H9 (cell line): Measurements from ENCODE around the gene ASTN1. TPM values are rescaled to one million over a fixed set of nuclear protein-coding genes. Genes with fewer than 3 reads are reported as not detected.

Experiments used
- DNase-seq: peaks from one replicate; pipeline ENCODE4 v3.0.0-alpha.2; 2017
- H2AFZ ChIP-seq: one replicate; pipeline ENCODE4 v1.6.1; 2013; ENCODE audit warnings: mild to moderate bottlenecking, low read length, control low read depth, moderate library complexity
- H2AK5ac ChIP-seq: 2 replicates; pipeline ENCODE4 v1.6.1; 2013; ENCODE audit warnings: low read length, control low read depth, mixed read lengths; ENCODE audit not compliant: insufficient read length
- H2BK120ac ChIP-seq: one replicate; pipeline ENCODE4 v1.6.1; 2013; ENCODE audit warnings: low read depth, mild to moderate bottlenecking, low read length, control low read depth, inconsistent platforms; ENCODE audit not compliant: poor library complexity, severe bottlenecking
- H2BK12ac ChIP-seq: 2 replicates; pipeline ENCODE4 v1.6.1; 2013; ENCODE audit warnings: low read length, control low read depth, mixed read lengths, low read depth; ENCODE audit not compliant: insufficient read length
- H2BK15ac ChIP-seq: 2 replicates; pipeline ENCODE4 v1.6.1; 2013; ENCODE audit warnings: low read depth, low read length, control low read depth
- H2BK20ac ChIP-seq: one replicate; pipeline ENCODE4 v1.6.1; 2013; ENCODE audit warnings: low read depth, mild to moderate bottlenecking, low read length, control low read depth, inconsistent platforms; ENCODE audit not compliant: poor library complexity, severe bottlenecking
- H2BK5ac ChIP-seq: 2 replicates; pipeline ENCODE4 v1.6.1; 2013; ENCODE audit warnings: low read length, control low read depth, mixed read lengths; ENCODE audit not compliant: insufficient read length
- H3K14ac ChIP-seq: 2 replicates; pipeline ENCODE4 v1.6.1; 2013; ENCODE audit warnings: low read length, control low read depth; ENCODE audit not compliant: insufficient read depth
- H3K18ac ChIP-seq: 2 replicates; pipeline ENCODE4 v1.6.1; 2013; ENCODE audit warnings: low read depth, mild to moderate bottlenecking, mixed read lengths, low read length, control low read depth; ENCODE audit not compliant: insufficient read length
- H3K23ac ChIP-seq: 2 replicates; pipeline ENCODE4 v1.6.1; 2013; ENCODE audit warnings: low read length, control low read depth, mixed read lengths, low read depth; ENCODE audit not compliant: insufficient read length
- H3K23me2 ChIP-seq: 2 replicates; pipeline ENCODE4 v1.6.1; 2013; ENCODE audit warnings: low read depth, mild to moderate bottlenecking, mixed read lengths, low read length, control low read depth; ENCODE audit not compliant: insufficient read length, poor library complexity, severe bottlenecking
- H3K27ac ChIP-seq: 2 replicates; pipeline ENCODE4 v1.5.1; 2013; ENCODE audit warnings: low read length, control low read depth, mixed read lengths, low read depth; ENCODE audit not compliant: insufficient read length
- H3K27me3 ChIP-seq: 2 replicates; pipeline ENCODE4 v1.6.1; 2013; ENCODE audit warnings: low read length, control low read depth, inconsistent platforms; ENCODE audit not compliant: insufficient read depth
- H3K4ac ChIP-seq: 2 replicates; pipeline ENCODE4 v1.6.1; 2013; ENCODE audit warnings: low read depth, mild to moderate bottlenecking, control low read depth, inconsistent platforms, low read length, moderate library complexity
- H3K4me1 ChIP-seq: 2 replicates; pipeline ENCODE4 v1.6.1; 2013; ENCODE audit warnings: low read length, control low read depth, inconsistent platforms; ENCODE audit not compliant: insufficient read depth
- H3K4me2 ChIP-seq: 2 replicates; pipeline ENCODE4 v1.6.1; 2013; ENCODE audit warnings: low read length, control low read depth, mixed read lengths; ENCODE audit not compliant: insufficient read length, insufficient read depth
- H3K56ac ChIP-seq: 2 replicates; pipeline ENCODE4 v1.6.1; 2013; ENCODE audit warnings: low read depth, mild to moderate bottlenecking, mixed read lengths, low read length, control low read depth; ENCODE audit not compliant: insufficient read length
- H3K79me1 ChIP-seq: 2 replicates; pipeline ENCODE4 v1.6.1; 2013; ENCODE audit warnings: low read depth, mild to moderate bottlenecking, moderate library complexity, low read length, control low read depth, inconsistent platforms; ENCODE audit not compliant: insufficient read depth, poor library complexity, severe bottlenecking
- H3K79me2 ChIP-seq: 2 replicates; pipeline ENCODE4 v1.6.1; 2013; ENCODE audit warnings: low read length, control low read depth, inconsistent platforms; ENCODE audit not compliant: insufficient read depth
- H3K9ac ChIP-seq: 2 replicates; pipeline ENCODE4 v1.6.1; 2013; ENCODE audit warnings: low read length, control low read depth, mixed read lengths; ENCODE audit not compliant: insufficient read length; ENCODE audit errors: extremely low read depth
- H3K9me3 ChIP-seq: one replicate; pipeline ENCODE4 v1.6.1; 2013; ENCODE audit warnings: low read depth, low read length, inconsistent platforms; ENCODE audit not compliant: control insufficient read depth
- H3T11ph ChIP-seq: one replicate; pipeline ENCODE4 v1.6.1; 2013; ENCODE audit warnings: mild to moderate bottlenecking, low read length, control low read depth, inconsistent platforms
- H4K20me1 ChIP-seq: one replicate; pipeline ENCODE4 v1.6.1; 2013; ENCODE audit not compliant: control insufficient read depth, insufficient read length, insufficient read depth
- H4K5ac ChIP-seq: 2 replicates; pipeline ENCODE4 v1.6.1; 2013; ENCODE audit warnings: low read depth, mild to moderate bottlenecking, mixed read lengths, low read length, control low read depth; ENCODE audit not compliant: insufficient read length
- H4K8ac ChIP-seq: replicated peaks from 2 replicates; pipeline ENCODE4 v1.6.1; 2013; ENCODE audit warnings: low read length, control low read depth, mixed read lengths, low read depth; ENCODE audit not compliant: insufficient read length
- H4K91ac ChIP-seq: 2 replicates; pipeline ENCODE4 v1.6.1; 2013; ENCODE audit warnings: low read depth, mild to moderate bottlenecking, moderate library complexity, mixed read lengths, low read length, control low read depth; ENCODE audit not compliant: insufficient read length
- H3K27ac Mint-ChIP-seq, 3 experiments: 2 replicates in 2 of 3; 3 replicates in 1 of 3; pipeline ENCODE4 v1.8.0; 2020 to 2021; ENCODE audit warnings: mixed read lengths in 3 of 3, mild to moderate bottlenecking in 1 of 3, moderate library complexity in 1 of 3
- H3K27me3 Mint-ChIP-seq: 2 replicates; pipeline ENCODE4 v1.8.0; 2021; ENCODE audit warnings: low read depth, mild to moderate bottlenecking, moderate library complexity, mixed read lengths
- H3K36me3 Mint-ChIP-seq, 3 experiments: 2 replicates in 2 of 3; 3 replicates in 1 of 3; pipeline ENCODE4 v1.8.0; 2020 to 2021; ENCODE audit warnings: low read depth in 3 of 3, mixed read lengths in 3 of 3; ENCODE audit not compliant: insufficient read depth in 1 of 3
- H3K4me1 Mint-ChIP-seq, 2 experiments: 2 replicates each; pipeline ENCODE4 v1.8.0; 2020; ENCODE audit warnings: mixed read lengths in 2 of 2
- H3K4me3 Mint-ChIP-seq, 2 experiments: 2 replicates in 1 of 2; 3 replicates in 1 of 2; pipeline ENCODE4 v1.8.0; 2020 to 2021; ENCODE audit warnings: mild to moderate bottlenecking in 2 of 2, mixed read lengths in 2 of 2, moderate library complexity in 1 of 2
- H3K9me3 Mint-ChIP-seq, 2 experiments: 2 replicates in 1 of 2; 3 replicates in 1 of 2; pipeline ENCODE4 v1.8.0; 2020; ENCODE audit warnings: mild to moderate bottlenecking in 2 of 2, mixed read lengths in 2 of 2, moderate library complexity in 1 of 2
- CTCF ChIP-seq: fragments of 200-600 bp; sonication (generic); conservative IDR thresholded peaks from 3 replicates; pipeline ENCODE4 v1.8.0; 2021; ENCODE audit warnings: antibody characterized with exemption, mild to moderate bottlenecking
- WGBS: extraction: QIAGEN DNeasy Blood & Tissue Kit; methylation state at CpG from one replicate; pipeline ENCODE4 v1.1.7; 2013; ENCODE audit warnings: missing lambda C conversion rate, low lambda C conversion rate, mixed read lengths; ENCODE audit not compliant: insufficient read length; ENCODE audit errors: extremely low coverage; 5-methylcytosine and 5-hydroxymethylcytosine counted together
- total RNA-seq: library from RNA; stranded (reverse); gene quantifications from 2 replicates; pipeline ENCODE4 v1.2.1, GENCODE V29; 2021

Gene ASTN1
- total RNA-seq, 1 experiment from 2014 or later: 0.98 TPM

DNA sequence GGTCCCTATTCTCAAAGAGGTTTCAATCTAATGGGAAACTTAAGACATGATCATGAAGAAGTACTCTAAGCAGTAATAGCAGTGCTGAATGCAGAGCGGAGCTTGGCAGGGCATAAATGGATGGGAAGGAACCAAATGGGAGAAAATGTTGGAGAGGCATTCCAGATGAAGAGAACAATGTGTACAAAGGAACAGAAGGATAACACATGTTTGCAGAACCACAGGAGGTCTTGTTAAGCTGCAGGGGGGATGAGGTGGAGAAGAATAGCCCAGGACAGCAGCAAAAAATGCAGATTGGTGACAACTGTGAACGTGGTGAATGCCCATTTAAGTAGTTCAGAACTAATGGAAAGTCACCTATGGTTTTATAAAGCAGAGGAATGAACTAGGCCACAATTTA is 99.1 kb downstream of the ASTN1 start:
- Histone ChIP-seq H2BK20ac (no peak overlapping the region), H3K14ac (no peak overlapping the region), H3K9me3 (no peaks in the 10 kb centered on the region), H2BK12ac (no peak overlapping the region), H3T11ph (no peak overlapping the region), H3K9ac (no peak overlapping the region), H3K27me3 (no peaks in the 10 kb centered on the region), H3K79me2 (no peaks in the 10 kb centered on the region), H3K4ac (no peak overlapping the region), H3K79me1 (no peaks in the 10 kb centered on the region), H4K20me1 (no peaks in the 10 kb centered on the region), H3K56ac (no peak overlapping the region), H3K23me2 (no peaks in the 10 kb centered on the region), H3K4me2 (no peak overlapping the region), H3K23ac (no peak overlapping the region), H2AFZ (no peak overlapping the region), H3K4me1 (peaks cover 9% of the 10 kb centered on the region; the same call in 1 of the 2 replicates), H2BK5ac (no peak overlapping the region), H4K8ac (no peak overlapping the region), H4K5ac (no peak overlapping the region), H3K27ac (no peak overlapping the region), H4K91ac (no peak overlapping the region), H2BK120ac (no peak overlapping the region), H2AK5ac (no peak overlapping the region), H2BK15ac (no peak overlapping the region), H3K18ac (no peak overlapping the region)
- Mint-ChIP-seq H3K27ac (no peak overlapping the region), H3K4me1 (peaks cover 21 to 25% of the 10 kb centered on the region in 2 experiments), H3K9me3 (no peaks in the 10 kb centered on the region), H3K36me3 (peaks cover 0 to 2% (median 0%) of the 10 kb centered on the region in 3 experiments; a peak in 2 of 7 replicates), H3K4me3 (no peak overlapping the region), H3K27me3 (peaks cover 80% of the 10 kb centered on the region)
- TF ChIP-seq CTCF: no peak
- DNase-seq: no peak
- WGBS: no CpG with 5 or more reads among the region's 2 CpGs
